Left colon (tissue), 2 donors: ENCODE data around the gene PPP1R15A. TPM values are rescaled to one million over a fixed set of nuclear protein-coding genes. Genes with fewer than 3 reads are reported as not detected.
"Not testable (repeated sequence)": the region's sequence is repeated elsewhere in the genome, so short reads cannot be mapped to it uniquely, and the experiment has no call there.

ENCODE experiments used
- ATAC-seq: fragments of 200-7000 bp; cut with Tn5 transposase; one replicate; pipeline ENCODE4 v1.9.1; 2020; ENCODE audit warnings: mild to moderate bottlenecking, moderate library complexity
- DNase-seq, 2 donors: peaks; one replicate each; pipeline ENCODE4 v3.0.0-alpha.2; 2020
- intact Hi-C, 2 donors: fragments of 100-400 bp; cut with DNase I in 1 of 2; cut with micrococcal nuclease in 1 of 2; formaldehyde crosslinking; loops; one replicate each; pipeline versions ENCODE4 v1.11.2 to v1.14.0; 2022; cut with DNase I, micrococcal nuclease
- total RNA-seq, 2 donors: library from RNA; stranded (reverse); fragmentation: NEBNext Ultra II Directional; extraction: Animal tissue kit (Norgen Biotek cat#: 25700); gene quantifications; one replicate each; pipeline ENCODE4 v1.2.1, GENCODE V29; 2021
- donor health status: DM: no; HTN: no; CAD: no.
- donor health status: DM: yes; HTN: yes; CAD: no.

Gene PPP1R15A
- total RNA-seq, 2 donors from 2014 or later, result 39.4 to 40.4 TPM

- peak in 1 of 2 donors; percentile 32 for DNase-seq
- ATAC-seq, result peak; percentile 38
- intact Hi-C loops, result no loop called here
These were observed 28.5 kb downstream of the PPP1R15A start for GRCh38 chr19:48900477-48901406.

GRCh38 chr19:48902291-48902690 is 30.1 kb downstream of the PPP1R15A start:
- intact Hi-C loops, ATAC-seq, DNase-seq: not testable (repeated sequence)

GRCh38 chr19:48903788-48904187 is 31.6 kb downstream of the PPP1R15A start:
- ATAC-seq, DNase-seq, intact Hi-C loops: not testable (repeated sequence)

DNA sequence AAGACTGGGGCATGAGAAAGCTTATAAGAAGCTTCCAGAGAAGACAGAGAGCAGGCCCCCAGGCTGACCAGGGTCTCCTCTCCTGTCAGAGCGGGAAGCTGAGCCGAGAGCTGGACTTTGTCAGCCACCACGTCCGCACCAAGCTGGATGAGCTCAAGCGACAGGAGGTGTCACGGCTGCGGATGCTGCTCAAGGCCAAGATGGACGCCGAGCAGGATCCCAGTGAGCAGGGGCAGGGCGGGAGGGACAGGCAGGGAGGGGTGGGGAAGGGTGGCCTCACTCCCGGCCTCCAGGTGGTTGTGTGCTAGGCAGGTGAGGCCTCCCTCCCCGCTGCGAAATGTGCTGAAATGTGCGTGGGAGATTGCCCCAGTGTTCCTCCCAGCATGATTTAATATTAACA is 33.4 kb downstream of the PPP1R15A start:
- DNase-seq, result no peak
- no peak for ATAC-seq
- intact Hi-C loops, result no loop called here

GRCh38 chr19:48906324-48906723 is 34.1 kb downstream of the PPP1R15A start:
- no peak for ATAC-seq
- intact Hi-C loops, result no loop called here
- no peak for DNase-seq

- ATAC-seq, result peak; percentile 93
- DNase-seq, result peak; percentile 56 to 59
- intact Hi-C loops, result no loop called here
These were observed 35.5 kb downstream of the PPP1R15A start for GRCh38 chr19:48907671-48908070.

DNA sequence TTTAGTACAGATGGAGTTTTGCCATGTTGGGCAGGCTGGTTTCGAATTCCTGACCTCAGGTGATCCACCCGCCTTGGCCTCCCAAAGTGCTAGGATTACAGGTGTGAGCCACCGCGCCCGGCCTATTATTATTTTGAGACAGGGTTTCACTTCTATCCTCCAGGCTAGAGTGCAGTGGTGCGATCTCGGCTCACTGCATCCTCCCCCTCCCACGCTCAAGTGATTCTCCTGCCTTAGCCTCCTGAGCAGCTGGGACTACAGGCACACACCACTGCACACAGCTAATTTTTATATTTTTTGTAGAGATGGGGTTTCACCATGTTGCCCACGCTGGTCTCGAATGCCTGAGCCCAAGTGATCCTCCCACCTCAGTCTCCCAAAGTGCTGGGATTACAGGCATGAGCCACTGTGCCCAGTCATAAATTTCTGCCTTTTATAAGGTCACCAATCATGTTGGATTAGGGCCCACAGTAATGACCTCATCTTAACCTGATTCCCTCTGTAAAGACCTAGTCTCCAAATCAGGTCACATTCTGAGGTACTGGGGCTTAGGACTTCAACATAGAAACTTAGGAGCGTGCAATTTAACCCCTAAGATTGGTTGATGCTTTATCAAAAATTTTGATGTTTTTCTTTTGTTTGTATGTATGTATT is 37.3 kb downstream of the PPP1R15A start:
- ATAC-seq, DNase-seq, intact Hi-C loops: not testable (repeated sequence)

- intact Hi-C loops, result no loop called here
- DNase-seq, result no peak
- ATAC-seq, result no peak
These were observed 38.6 kb downstream of the PPP1R15A start for GRCh38 chr19:48910803-48911202.

GRCh38 chr19:48913114-48913889 is 41.1 kb downstream of the PPP1R15A start:
- DNase-seq (no peak), ATAC-seq (peak; percentile 28)
- intact Hi-C loops, result no loop called here

- DNase-seq (no peak), ATAC-seq (no peak)
- intact Hi-C loops, result no loop called here
These were observed 42.0 kb downstream of the PPP1R15A start for GRCh38 chr19:48914181-48914580.

- ATAC-seq, result no peak
- DNase-seq, result no peak
- intact Hi-C loops, result no loop called here
These were observed 43.5 kb downstream of the PPP1R15A start for GRCh38 chr19:48915757-48916156.

DNA sequence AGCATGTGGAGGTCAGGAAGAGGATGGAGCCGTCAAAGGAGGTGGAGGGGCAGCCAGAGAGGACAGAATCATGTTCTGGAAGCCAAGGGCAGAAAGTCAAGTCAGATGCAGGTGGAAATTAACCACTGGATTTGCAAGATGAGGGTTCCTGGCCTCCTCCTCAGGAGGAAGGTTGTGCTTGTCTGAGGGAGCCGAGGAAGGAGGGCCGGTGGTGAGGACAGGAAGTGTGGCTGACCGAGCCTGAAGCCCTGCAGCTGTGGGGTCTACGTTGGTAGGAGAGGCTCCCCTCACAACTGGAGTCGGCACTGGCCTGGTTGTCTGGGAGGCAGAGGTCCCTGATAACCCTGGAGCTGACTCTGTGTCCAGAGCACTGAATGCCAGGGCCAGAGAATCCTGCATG is 45.9 kb downstream of the PPP1R15A start:
- ATAC-seq (no peak), DNase-seq (no peak)
- intact Hi-C loops, result no loop called here

DNA sequence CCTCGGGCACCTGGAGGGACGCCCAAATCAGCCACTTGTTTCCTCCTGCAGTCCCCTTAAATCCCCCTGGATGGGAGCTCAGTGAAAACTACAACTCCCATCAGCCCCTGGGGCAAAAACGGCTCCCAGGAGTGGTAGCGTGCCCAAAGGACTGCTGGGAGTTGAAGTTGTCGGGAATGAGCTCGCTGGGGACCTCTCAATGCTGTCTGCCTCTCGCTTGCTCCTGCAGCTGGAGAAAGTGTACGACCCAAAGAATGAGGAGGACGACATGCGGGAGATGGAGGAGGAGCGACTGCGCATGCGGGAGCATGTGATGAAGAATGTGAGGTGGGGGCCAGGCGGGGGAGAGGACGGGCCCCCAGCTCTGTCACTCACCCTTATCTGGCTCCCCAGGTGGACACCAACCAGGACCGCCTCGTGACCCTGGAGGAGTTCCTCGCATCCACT is 46.6 kb downstream of the PPP1R15A start:
- peak; percentile 40 for ATAC-seq
- DNase-seq, result no peak
- intact Hi-C loops, result no loop called here

GRCh38 chr19:48919271-48919670 is 47.0 kb downstream of the PPP1R15A start:
- intact Hi-C loops, DNase-seq, ATAC-seq: not testable (repeated sequence)

GRCh38 chr19:48920949-48921348 is 48.7 kb downstream of the PPP1R15A start:
- DNase-seq (no peak), ATAC-seq (no peak)
- intact Hi-C loops, result no loop called here

DNA sequence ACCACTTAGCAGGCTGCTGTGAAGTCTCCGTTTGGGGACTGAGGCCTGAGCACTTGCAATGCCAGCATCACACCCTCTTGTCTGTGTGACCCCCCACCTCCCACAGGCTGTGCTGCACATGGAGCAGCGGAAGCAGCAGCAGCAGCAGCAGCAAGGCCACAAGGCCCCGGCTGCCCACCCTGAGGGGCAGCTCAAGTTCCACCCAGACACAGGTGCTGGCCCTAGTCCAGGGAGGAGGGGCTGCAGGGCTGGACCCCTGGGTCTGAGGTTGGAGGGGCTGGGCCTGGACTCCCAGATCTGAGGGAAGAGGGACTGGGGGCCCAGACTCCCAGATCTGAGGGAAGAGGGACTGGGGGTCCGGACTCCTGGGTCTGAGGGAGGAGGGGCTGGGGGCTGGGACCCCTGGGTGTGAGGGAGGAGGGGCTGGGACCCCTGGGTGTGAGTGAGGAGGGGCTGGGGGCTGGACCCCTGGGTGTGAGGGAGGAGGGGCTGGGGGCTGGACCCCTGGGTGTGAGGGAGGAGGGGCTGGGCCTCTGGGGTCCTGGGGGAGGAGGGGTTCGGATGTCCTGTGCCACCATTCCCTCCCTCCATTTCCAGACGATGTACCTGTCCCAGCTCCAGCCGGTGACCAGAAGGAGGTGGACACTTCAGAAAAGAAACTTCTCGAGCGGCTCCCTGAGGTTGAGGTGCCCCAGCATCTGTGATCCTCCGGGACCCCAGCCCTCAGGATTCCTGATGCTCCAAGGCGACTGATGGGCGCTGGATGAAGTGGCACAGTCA is 49.7 kb downstream of the PPP1R15A start:
- no peak for ATAC-seq
- intact Hi-C loops, result no loop called here
- no peak for DNase-seq

DNA sequence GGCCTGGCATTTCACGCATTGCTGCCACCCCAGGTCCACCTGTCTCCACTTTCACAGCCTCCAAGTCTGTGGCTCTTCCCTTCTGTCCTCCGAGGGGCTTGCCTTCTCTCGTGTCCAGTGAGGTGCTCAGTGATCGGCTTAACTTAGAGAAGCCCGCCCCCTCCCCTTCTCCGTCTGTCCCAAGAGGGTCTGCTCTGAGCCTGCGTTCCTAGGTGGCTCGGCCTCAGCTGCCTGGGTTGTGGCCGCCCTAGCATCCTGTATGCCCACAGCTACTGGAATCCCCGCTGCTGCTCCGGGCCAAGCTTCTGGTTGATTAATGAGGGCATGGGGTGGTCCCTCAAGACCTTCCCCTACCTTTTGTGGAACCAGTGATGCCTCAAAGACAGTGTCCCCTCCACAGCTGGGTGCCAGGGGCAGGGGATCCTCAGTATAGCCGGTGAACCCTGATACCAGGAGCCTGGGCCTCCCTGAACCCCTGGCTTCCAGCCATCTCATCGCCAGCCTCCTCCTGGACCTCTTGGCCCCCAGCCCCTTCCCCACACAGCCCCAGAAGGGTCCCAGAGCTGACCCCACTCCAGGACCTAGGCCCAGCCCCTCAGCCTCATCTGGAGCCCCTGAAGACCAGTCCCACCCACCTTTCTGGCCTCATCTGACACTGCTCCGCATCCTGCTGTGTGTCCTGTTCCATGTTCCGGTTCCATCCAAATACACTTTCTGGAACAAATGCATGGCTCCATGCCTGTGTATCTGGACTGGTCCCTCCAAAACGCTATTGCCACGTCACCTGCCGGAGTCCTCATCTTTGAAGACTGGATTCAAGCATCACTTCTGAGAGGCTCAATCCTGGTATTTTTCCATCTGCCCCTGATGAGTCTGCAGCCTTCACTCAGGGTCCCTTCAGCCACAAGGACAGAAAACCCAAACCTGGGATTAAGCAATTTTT is 50.6 kb downstream of the PPP1R15A start:
- intact Hi-C loops, result no loop called here
- no peak for DNase-seq
- ATAC-seq, result no peak
